Uterus (tissue), 4 donors: ENCODE results near the gene ZNF831. TPM values are rescaled to one million over a fixed set of nuclear protein-coding genes. Genes with fewer than 3 reads are reported as not detected.

Experiments
- DNase-seq, 2 donors: peaks; one replicate each; pipeline ENCODE4 v3.0.0-alpha.2; 2019 to 2020
- H3K27ac ChIP-seq, 2 donors: fragments of 200-600 bp; sonication (generic); 1 replicate in 1 of 2; 2 replicates in 1 of 2; pipeline ENCODE4 v1.5.1; 2016 to 2018
- H3K27me3 ChIP-seq, 2 donors: fragments of 200-600 bp; sonication (generic); one replicate each; pipeline ENCODE4 v1.5.1; 2018 to 2019; ENCODE audit warnings: control low read depth in 1 of 2
- H3K36me3 ChIP-seq, 2 donors: fragments of 200-600 bp; sonication (generic); one replicate each; pipeline ENCODE4 v1.5.1; 2019; ENCODE audit warnings: control low read depth in 1 of 2
- H3K4me1 ChIP-seq, 2 donors: fragments of 200-600 bp; sonication (generic); one replicate each; pipeline ENCODE4 v1.5.1; 2018 to 2019; ENCODE audit warnings: control low read depth in 1 of 2
- H3K4me3 ChIP-seq, 2 donors: fragments of 200-600 bp; sonication (generic); 1 replicate in 1 of 2; 2 replicates in 1 of 2; pipeline ENCODE4 v1.5.1; 2018 to 2019; ENCODE audit warnings: mild to moderate bottlenecking in 1 of 2
- H3K9me3 ChIP-seq, 2 donors: fragments of 200-600 bp; sonication (generic); one replicate each; pipeline ENCODE4 v1.5.1; 2019; ENCODE audit warnings: control low read depth in 1 of 2
- POLR2A ChIP-seq, 2 donors: fragments of 450-650 bp; IDR thresholded peaks; one replicate each; pipeline ENCODE4 v1.6.1; 2016; ENCODE audit warnings: antibody characterized with exemption in 2 of 2, mild to moderate bottlenecking in 1 of 2, moderate library complexity in 1 of 2
- intact Hi-C: fragments of 100-400 bp; cut with DNase I; formaldehyde crosslinking; loops from one replicate; pipeline ENCODE4 v1.15.1; 2023; ENCODE audit warnings: low total_unique reads
- total RNA-seq, 4 donors: library from RNA; depleted of rRNA in 3 of 4; stranded (reverse); fragments of >200 nt in 3 of 4; gene quantifications; one replicate each; pipeline versions ENCODE4 v1.1.0 to v1.2.4, GENCODE V29; 2014 to 2023
- TF ChIP-seq, protein P1 (sequence below), 4 experiments: fragments of 200-600 bp in 2 of 4; fragments of 450-650 bp in 2 of 4; sonication (generic) in 2 of 4; IDR thresholded peaks; one replicate each; pipeline ENCODE4 v1.5.1; 2016 to 2019; ENCODE audit warnings: antibody characterized with exemption in 4 of 4, mild to moderate bottlenecking in 2 of 4, moderate library complexity in 1 of 4
- donor health status: DM: yes; HTN: yes; CAD: no.

The ZNF831 gene
- total RNA-seq, 4 donors from 2014 or later, result 0.21 to 3.1 (median 0.43) TPM

GRCh38 chr20:59247731-59248684 lies 84.4 kb downstream of the ZNF831 start:
- no peaks in the 10 kb centered on the region for H3K9me3 ChIP-seq
- no peak overlapping the region for H3K27ac ChIP-seq
- H3K4me3 ChIP-seq, result no peak overlapping the region
- no peaks in the 10 kb centered on the region for H3K27me3 ChIP-seq
- H3K4me1 ChIP-seq, result no peaks in the 10 kb centered on the region
- intact Hi-C loops, result no loop called here
- no peak for TF ChIP-seq POLR2A (IDR thresholded peaks at IDR 0.05)
- TF ChIP-seq, protein P1, sequence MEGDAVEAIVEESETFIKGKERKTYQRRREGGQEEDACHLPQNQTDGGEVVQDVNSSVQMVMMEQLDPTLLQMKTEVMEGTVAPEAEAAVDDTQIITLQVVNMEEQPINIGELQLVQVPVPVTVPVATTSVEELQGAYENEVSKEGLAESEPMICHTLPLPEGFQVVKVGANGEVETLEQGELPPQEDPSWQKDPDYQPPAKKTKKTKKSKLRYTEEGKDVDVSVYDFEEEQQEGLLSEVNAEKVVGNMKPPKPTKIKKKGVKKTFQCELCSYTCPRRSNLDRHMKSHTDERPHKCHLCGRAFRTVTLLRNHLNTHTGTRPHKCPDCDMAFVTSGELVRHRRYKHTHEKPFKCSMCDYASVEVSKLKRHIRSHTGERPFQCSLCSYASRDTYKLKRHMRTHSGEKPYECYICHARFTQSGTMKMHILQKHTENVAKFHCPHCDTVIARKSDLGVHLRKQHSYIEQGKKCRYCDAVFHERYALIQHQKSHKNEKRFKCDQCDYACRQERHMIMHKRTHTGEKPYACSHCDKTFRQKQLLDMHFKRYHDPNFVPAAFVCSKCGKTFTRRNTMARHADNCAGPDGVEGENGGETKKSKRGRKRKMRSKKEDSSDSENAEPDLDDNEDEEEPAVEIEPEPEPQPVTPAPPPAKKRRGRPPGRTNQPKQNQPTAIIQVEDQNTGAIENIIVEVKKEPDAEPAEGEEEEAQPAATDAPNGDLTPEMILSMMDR (IDR thresholded peaks at IDR 0.05), result no peak
- H3K36me3 ChIP-seq, result no peaks in the 10 kb centered on the region
- DNase-seq, result no peak

DNA sequence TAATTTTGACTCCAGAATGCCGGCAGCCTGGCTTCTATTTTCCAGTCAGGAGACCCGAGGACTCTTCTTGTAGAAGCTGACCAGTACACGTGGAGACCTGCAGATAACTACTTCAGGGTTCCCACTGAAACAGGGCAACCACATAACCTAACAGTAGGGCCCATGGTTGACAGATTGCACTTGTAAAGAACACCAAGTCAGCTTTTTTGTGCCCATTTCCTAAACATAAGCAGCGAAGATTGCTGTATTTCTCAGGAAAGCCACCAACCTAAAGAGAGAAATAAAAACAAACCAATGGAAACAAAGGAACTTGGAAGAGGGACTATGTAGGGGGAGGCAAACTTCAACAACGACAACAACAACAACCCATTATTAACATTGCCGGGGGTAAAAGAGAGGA lies 86.7 kb downstream of the ZNF831 start:
- no peak overlapping the region for H3K4me3 ChIP-seq
- H3K36me3 ChIP-seq, result no peaks in the 10 kb centered on the region
- H3K27ac ChIP-seq, result no peak overlapping the region
- no peaks in the 10 kb centered on the region for H3K9me3 ChIP-seq
- no peak for TF ChIP-seq POLR2A (IDR thresholded peaks at IDR 0.05)
- TF ChIP-seq, protein P1 (IDR thresholded peaks at IDR 0.05), result no peak
- intact Hi-C loops, result no loop called here
- no peaks in the 10 kb centered on the region for H3K27me3 ChIP-seq
- no peaks in the 10 kb centered on the region for H3K4me1 ChIP-seq
- no peak for DNase-seq

GRCh38 chr20:59253325-59253724 lies 89.7 kb downstream of the ZNF831 start:
- intact Hi-C loops, result no loop called here
- DNase-seq, result no peak
- TF ChIP-seq POLR2A (IDR thresholded peaks at IDR 0.05), result no peak
- TF ChIP-seq, protein P1 (IDR thresholded peaks at IDR 0.05), result no peak
- H3K4me1 ChIP-seq, result no peaks in the 10 kb centered on the region
- H3K4me3 ChIP-seq, result no peak overlapping the region
- no peaks in the 10 kb centered on the region for H3K27me3 ChIP-seq
- no peaks in the 10 kb centered on the region for H3K9me3 ChIP-seq
- H3K27ac ChIP-seq, result no peak overlapping the region
- no peaks in the 10 kb centered on the region for H3K36me3 ChIP-seq

GRCh38 chr20:59253779-59254319 lies 90.2 kb downstream of the ZNF831 start:
- Histone ChIP-seq H3K9me3 (no peaks in the 10 kb centered on the region), H3K27ac (no peak overlapping the region), H3K36me3 (no peaks in the 10 kb centered on the region), H3K4me1 (no peaks in the 10 kb centered on the region), H3K27me3 (no peaks in the 10 kb centered on the region), H3K4me3 (no peak overlapping the region)
- TF ChIP-seq, protein P1 (IDR thresholded peaks at IDR 0.05), result no peak
- TF ChIP-seq POLR2A (IDR thresholded peaks at IDR 0.05), result no peak
- no peak for DNase-seq
- intact Hi-C loops, result no loop called here

GRCh38 chr20:59255256-59255655 lies 91.6 kb downstream of the ZNF831 start:
- Histone ChIP-seq H3K9me3 (no peaks in the 10 kb centered on the region), H3K4me1 (no peaks in the 10 kb centered on the region), H3K27ac (no peak overlapping the region), H3K4me3 (no peak overlapping the region), H3K36me3 (no peaks in the 10 kb centered on the region), H3K27me3 (no peaks in the 10 kb centered on the region)
- no peak for TF ChIP-seq POLR2A (IDR thresholded peaks at IDR 0.05)
- TF ChIP-seq, protein P1 (IDR thresholded peaks at IDR 0.05), result no peak
- DNase-seq, result no peak
- intact Hi-C loops, result no loop called here
